GM12801 (cell line): ENCODE measurements around the gene KDM2A.

Experiments used
- CTCF ChIP-seq: IDR thresholded peaks from one replicate; pipeline ENCODE4 v1.5.1; 2011; ENCODE audit warnings: control low read depth; ENCODE audit not compliant: insufficient read length; ENCODE audit errors: extremely low read depth

KDM2A gene

DNA sequence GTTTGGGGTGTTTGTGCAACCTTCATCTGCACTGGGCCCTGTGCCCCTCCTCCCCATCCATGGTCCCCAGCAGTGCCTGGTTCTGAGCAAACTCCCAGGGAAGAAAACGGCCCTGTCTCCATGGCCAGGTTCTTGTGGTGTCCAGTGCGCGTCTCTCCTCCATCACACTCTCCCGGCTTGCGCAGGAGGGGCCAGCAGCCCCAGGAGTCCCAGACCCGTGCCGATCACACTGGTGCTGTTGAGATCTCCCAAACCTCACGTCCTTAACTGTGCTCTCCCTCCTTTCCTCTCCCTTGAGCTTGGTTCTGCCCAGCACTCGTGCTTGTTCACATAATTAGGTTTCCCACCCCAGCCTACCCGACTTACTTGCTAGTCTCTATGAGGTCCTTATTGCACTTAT is 136.3 kb downstream of the KDM2A start:
- TF ChIP-seq CTCF: no peak

- no peak for TF ChIP-seq CTCF
Measured at GRCh38 chr11:67255864-67256263, 136.8 kb downstream of the KDM2A start.

DNA sequence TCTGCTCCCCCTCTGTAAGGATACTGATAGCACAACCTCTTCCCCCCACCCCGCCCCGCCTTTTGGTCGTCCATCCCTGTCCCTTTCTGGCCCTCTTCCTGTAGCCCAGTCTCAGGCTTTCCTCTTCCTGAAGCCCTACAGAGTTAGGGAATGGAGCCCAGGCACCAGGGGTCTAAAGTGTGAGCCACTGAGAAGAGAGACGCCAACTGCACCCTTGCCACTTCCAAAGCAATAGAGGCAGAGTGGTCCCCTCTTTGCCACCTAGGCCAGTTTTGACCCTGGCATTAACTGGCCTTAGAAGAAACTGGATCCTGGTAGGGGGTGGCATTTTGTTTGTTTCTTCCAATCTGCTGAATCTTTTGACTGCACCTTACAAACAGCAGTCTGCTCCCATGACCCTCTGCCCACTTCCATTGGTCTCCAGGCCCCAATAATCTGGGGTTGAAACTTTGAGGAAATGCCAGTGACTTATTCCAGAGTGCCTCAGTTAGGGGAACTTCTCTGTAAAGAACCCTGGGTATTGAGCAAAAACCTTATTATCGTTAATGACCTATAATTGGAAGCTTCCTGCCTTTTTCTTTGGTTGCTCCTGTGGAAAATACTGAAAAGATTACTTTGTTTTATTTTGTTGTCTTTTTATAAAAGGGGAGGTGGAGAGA is 137.5 kb downstream of the KDM2A start:
- no peak for TF ChIP-seq CTCF

GRCh38 chr11:67260406-67260805 is 141.3 kb downstream of the KDM2A start:
- TF ChIP-seq CTCF: no peak

DNA sequence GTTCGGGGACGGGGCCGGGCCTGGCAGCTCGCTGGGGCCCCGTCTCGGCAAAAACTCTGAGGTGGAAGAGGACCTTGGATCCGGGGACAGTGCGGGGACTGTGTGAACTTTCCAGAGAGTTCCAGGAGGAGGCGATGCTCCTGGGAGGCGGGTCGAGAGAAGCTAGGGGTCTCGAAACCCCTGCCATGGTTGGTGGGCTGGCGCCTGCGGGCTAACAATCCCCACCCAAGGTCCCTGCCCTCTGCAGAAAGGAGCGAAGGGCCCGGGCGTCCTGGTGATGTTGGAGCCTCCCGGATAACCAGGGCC is 142.5 kb downstream of the KDM2A start:
- TF ChIP-seq CTCF: no peak

GRCh38 chr11:67261946-67262681 is 143.1 kb downstream of the KDM2A start:
- no peak for TF ChIP-seq CTCF

GRCh38 chr11:67262731-67263675 is 143.9 kb downstream of the KDM2A start:
- TF ChIP-seq CTCF: no peak
